Central memory CD4-positive, alpha-beta T cell (primary cell): ENCODE results near the gene PLEKHO1.
"Not testable (repeated sequence)": the region's sequence is repeated elsewhere in the genome, so short reads cannot be mapped to it uniquely, and the experiment has no call there.

Source experiments
- DNase-seq: peaks from one replicate; pipeline ENCODE4 v3.0.0; 2022
- total RNA-seq, 3 experiments: gene quantifications; one replicate each; lab custom pipeline; 2026; lab: John Stamatoyannopoulos, UW

Gene PLEKHO1
- 39.3 to 250 (median 46.3) reads per million in 3 experiments for total RNA-seq

GRCh38 chr1:150149271-150150132 lies at the start of gene PLEKHO1:
Gene PLEKHO1, plus strand, starts transcription at chr1:150149916. Its CDS starts 342 bp downstream, at chr1:150150258.
- peak; percentile 74 for DNase-seq

DNA sequence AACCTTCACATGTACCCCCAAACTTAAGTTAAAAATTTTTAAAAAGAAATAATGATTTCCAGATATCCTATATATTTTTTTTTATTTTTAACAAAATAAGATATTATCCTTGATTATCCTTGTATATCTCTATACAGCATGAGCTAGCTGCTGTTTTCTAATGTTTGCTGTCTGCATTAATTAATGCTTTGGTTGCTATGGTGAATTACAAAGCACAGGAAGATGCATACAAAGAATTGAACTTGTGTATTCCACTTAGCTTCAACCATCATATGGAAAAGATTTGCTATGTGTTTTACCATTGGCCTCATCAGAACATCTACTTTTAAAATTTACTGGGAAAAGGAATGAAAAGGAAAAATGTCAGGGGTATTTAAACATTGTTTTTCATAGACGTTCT lies 46.7 kb upstream of the PLEKHO1 start:
- DNase-seq, result peak; percentile 30

DNA sequence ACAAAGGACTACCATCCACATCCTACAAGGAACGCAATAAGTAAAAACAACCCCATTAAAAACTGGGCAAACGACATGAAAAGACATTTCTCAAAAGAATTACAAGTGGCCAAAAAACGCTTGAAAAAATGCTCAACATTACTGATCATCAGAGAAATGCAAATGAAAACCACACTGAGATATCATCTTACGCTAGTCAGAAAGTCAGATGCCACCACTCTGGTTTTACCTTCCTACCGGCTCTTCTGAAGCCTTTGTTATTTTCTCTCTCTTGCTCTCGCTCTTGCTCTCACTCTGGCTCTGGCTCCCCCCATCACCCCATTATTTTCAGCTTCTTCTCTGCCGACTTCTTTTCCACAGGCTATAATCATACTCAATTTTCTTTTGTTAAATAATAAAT lies 43.4 kb upstream of the PLEKHO1 start:
- peak; percentile 66 for DNase-seq

GRCh38 chr1:150109586-150109985 lies 40.1 kb upstream of the PLEKHO1 start:
- DNase-seq, result peak; percentile 48

DNA sequence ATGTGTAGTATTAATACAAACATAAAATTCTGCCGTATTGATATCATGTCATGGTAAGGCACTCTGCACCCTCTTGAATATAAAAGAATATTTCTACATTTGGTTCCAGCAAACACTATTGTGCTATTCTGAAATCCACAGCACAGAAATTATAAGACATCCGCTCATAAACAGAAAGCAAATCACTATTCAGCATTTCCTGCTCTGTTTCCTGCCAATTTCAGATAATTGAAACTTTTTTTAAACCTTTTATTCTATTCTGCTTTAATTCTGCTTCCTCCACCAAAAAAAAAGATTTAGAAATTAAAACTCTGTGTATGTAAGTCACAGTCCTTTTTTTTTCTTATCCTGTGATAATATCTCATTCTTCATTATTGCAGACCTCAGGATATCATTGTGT lies 39.6 kb upstream of the PLEKHO1 start:
- peak; percentile 44 for DNase-seq

GRCh38 chr1:150111670-150112069 lies 38.0 kb upstream of the PLEKHO1 start:
- no peak for DNase-seq

DNA sequence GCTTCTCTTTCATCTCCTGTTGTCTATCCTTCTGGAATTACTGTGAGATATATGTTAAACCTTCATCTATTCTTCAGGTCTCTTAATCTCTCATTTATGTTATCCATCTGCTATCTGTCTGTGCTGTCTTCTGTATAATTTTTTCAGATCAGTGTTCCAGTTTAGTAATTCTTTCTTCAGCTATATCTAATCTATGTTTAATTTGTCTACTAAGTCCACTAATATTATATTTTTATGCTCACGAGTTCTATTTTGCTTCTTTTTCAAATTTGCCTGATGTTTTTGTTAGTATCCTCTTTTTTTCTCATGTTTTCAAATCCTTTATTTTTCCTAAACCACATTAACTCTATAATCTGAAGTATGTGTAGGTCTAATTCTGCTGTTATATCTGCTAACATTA lies 34.6 kb upstream of the PLEKHO1 start:
- DNase-seq, result no peak

DNA sequence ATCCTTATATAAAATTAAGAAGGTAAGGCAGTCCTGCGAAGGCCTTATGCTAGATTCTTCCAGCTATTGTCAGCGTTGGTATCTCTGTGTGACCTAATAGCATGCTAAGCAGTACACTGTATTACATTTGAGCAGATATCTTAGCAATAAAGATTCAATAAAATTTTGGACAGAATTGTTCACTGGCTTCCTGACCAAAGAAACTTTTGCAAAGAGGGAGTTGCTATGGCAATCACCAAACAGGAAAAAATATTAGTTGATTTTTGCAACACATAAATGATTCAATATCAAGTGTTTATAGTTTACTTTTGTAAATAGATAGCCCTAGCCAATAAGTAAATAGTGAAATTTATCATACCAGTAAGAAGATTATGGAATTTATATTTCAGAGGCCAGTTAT lies 31.0 kb upstream of the PLEKHO1 start:
- DNase-seq, result peak; percentile 20

GRCh38 chr1:150121236-150121862 lies 28.4 kb upstream of the PLEKHO1 start:
- DNase-seq, result no peak

- no peak for DNase-seq
Measured at GRCh38 chr1:150126811-150127210, 22.9 kb upstream of the PLEKHO1 start.

GRCh38 chr1:150127464-150127863 lies 22.3 kb upstream of the PLEKHO1 start:
- DNase-seq, result no peak

GRCh38 chr1:150127868-150128267 lies 21.8 kb upstream of the PLEKHO1 start:
- no peak for DNase-seq

GRCh38 chr1:150132372-150132771 lies 17.3 kb upstream of the PLEKHO1 start:
- DNase-seq, result no peak

- no peak for DNase-seq
Measured at GRCh38 chr1:150134537-150134936, 15.2 kb upstream of the PLEKHO1 start.

DNA sequence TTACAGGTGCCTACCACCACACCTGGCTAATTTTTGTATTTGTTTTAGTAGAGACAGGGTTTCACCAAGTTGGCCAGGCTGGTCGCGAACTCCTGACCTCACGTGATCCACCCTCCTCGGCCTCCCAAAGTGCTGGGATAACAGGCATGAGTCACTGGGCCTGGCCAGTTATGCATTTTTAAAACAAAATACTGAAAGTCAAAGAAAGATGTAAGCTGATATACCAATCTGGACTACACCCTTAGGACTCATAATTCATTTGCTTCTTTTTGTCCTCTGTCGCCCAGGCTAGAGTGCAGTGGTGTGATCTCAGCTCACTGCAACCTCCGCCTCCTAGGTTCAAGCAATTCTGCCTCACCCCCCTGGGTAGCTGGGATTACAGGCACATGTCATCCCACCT lies 14.3 kb upstream of the PLEKHO1 start:
- not testable (repeated sequence) for DNase-seq

DNA sequence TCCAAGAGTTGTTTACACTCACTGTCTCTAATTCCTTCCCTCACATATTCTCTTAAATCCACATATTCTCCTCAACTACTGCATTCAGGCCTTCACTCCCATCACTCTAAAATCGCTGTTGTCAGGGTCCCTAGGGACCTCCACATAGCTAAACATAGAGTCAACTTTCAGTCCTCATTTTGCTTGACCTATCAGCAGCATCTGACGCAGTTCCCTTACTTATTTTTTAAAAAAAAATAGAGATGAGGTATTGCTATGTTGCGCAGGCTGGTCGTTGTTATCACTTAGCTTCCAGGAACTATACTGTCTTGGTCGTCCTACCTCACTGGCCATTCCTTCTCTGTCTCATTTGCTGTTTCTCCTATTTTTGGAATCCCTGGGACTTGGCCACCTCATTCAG lies 11.7 kb upstream of the PLEKHO1 start:
- DNase-seq, result no peak

GRCh38 chr1:150141452-150141851 lies 8.3 kb upstream of the PLEKHO1 start:
- no peak for DNase-seq

DNA sequence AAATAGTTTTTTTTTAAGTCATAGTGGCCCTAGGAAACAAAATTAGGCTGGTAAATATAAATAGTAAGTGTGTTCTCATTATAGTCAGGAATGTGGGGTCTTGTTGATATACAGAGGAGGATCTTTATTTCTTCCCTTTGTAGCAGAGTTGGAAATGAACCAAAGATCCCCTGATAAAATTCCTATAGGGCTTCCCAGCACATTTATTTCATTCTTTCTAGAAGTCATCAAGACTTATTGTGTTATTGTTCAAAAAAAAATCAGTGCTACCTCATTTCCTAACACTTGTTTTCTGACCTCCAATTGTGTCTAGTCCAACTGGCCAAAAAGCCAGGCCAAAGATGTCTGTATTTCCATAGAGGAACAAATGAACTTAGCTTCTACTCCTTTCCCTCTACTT lies 7.6 kb upstream of the PLEKHO1 start:
- DNase-seq, result no peak

DNA sequence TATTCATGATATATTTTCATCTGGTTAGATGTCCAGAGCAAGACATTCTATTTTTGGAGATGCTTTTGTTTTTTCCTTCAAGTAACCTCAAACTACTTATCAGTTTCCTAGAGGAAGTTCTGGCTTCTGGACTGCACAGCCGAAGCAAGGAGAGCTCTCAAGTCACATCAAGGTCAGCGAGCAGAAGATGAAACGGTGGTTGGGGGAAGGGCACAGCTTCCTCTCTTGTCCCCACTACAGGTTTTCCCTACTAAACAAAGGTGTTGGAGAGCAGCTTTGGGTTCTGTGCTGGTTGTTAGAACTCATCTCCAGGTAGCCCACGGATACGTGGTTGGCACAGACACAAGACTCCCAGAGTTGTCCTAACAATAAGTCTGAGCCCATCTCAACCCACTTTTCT lies 5.1 kb upstream of the PLEKHO1 start:
- no peak for DNase-seq

GRCh38 chr1:150146016-150146415 lies 3.7 kb upstream of the PLEKHO1 start:
- not testable (repeated sequence) for DNase-seq

DNA sequence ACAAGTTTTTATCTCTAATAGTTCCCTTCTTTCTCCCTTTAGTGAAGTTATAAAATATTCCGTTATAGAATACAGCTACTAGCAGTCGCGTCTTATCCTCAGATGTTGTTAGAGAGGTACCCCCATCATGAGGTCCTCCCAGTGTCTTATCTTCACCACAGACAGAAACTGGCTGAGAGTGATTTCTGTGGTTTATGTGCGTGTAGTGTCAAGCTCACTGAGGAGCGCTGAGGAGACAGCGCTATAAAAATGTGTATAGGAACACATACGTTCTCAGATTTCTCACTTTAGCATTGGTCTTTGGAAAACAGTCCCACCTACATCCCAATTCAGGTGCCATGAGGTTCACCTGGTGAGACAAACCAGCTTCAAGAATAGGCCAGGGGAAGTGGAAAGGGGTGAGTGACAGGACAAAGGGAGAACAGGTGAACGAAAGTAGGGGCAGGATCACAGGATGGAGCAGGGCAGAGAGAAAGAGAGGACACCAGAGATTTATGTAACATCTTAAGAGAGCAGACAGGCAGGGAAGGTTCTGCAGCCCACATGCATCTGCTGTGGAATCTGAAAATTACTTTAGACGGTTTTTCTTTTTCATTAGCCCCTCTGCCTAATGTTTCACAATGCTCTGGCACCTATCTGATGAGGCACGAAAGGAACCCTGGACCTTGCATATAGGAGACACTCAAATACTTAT lies 2.7 kb upstream of the PLEKHO1 start:
- no peak for DNase-seq

- no peak for DNase-seq
Measured at GRCh38 chr1:150148837-150149270, 862 bp upstream of the PLEKHO1 start.
